NCI-H2107 treated with DMSO at 0.1 percent for 48 hours (cell line): ENCODE measurements around the gene SPANXA1.
"Not testable (repeated sequence)": the region's sequence is repeated elsewhere in the genome, so short reads cannot be mapped to it uniquely, and the experiment has no call there.

Experiments
- DNase-seq: peaks from one replicate; lab custom pipeline; 2025; ENCODE audit not compliant: unreplicated experiment; lab: John Stamatoyannopoulos, UW

The SPANXA1 gene

GRCh38 chrX:141584638-141585037 lies at the start of gene SPANXA1:
TSS of gene SPANXA1 (minus strand) at chrX:141584738. CDS start at chrX:141584678, 60 bp downstream.
- not testable (repeated sequence) for DNase-seq

- no peak for DNase-seq
These were observed 47.6 kb upstream of the SPANXA1 start for GRCh38 chrX:141632124-141632523.

DNA sequence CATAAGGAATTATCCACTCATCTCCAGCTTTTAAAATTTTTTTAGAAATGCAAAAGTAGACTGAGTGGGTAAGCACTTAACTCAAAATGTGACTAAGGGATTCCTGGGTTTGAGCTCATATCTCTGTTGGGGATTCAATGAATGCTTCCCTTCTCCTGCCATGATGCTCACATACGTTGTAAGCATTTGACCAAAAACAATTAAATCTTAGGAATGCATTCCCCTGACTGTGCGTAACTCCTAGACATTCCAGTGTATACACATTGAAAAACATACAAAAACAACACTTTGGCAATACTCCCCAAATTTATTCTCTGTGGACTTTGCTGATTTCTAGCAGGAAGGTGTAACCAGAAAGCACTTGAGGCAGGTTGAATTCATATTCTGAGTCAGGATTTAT lies 34.8 kb upstream of the SPANXA1 start:
- DNase-seq: no peak

- no peak for DNase-seq
These were observed 24.6 kb upstream of the SPANXA1 start for GRCh38 chrX:141609111-141609510.

DNA sequence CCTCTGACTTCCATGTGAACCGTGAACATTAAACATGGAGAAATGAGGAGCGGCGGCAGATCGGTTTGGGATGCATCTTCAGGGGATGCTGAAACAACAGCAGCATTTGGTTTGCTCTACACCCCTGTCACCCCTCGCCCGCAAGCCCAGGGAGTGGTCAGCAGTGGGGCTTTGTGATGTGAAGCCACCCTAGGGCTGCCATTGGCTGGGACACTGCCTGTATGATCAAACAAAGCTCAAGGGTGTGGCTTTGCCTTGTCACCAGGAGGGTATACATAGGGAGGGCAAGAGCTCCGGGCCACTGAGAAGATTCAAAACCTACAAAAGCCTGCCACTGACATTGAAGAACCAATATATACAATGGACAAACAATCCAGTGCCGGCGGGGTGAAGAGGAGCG lies 4.9 kb upstream of the SPANXA1 start, which contains the start of gene SPANXA2:
SPANXA2 (plus strand) TSS at position 301 of the 400 bp plus-strand sequence; CDS start at position 361, 60 bp downstream.
- not testable (repeated sequence) for DNase-seq

DNA sequence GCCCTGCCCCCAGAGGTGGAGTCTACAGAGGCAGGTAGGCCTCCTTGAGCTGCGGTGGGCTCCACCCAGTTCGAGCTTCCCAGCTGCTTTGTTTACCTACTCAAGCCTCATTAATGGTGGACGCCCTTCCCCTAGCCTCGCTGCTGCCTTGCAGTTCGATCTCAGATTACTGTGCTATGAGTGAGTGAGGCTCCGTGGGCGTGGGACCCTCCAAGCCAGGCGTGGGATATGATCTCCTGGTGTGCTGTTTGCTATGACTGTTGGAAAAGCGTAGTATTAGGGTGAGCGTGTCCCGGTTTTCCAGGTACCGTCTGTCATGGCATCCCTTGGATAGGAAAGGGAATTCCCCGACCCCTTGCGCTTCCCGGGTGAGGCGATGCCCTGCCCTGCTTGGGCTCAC lies 42.0 kb downstream of the SPANXA1 start:
- not testable (repeated sequence) for DNase-seq
